SK-N-DZ (cell line): ENCODE data around the gene C1QTNF7. TPM values are rescaled to one million over a fixed set of nuclear protein-coding genes. Genes with fewer than 3 reads are reported as not detected.

Experiments
- DNase-seq: peaks from one replicate; pipeline ENCODE4 v3.0.0-alpha.2; 2015; ENCODE audit warnings: low spot score
- polyA plus RNA-seq, 2 experiments: library from polyadenylated mRNA; depleted of rRNA; stranded (reverse); fragments of >200 nt; gene quantifications; 2 replicates each; pipeline ENCODE4 v1.2.3, GENCODE V29; 2014

The C1QTNF7 gene, protein sequence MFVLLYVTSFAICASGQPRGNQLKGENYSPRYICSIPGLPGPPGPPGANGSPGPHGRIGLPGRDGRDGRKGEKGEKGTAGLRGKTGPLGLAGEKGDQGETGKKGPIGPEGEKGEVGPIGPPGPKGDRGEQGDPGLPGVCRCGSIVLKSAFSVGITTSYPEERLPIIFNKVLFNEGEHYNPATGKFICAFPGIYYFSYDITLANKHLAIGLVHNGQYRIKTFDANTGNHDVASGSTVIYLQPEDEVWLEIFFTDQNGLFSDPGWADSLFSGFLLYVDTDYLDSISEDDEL
- not detected in 2 replicates for polyA plus RNA-seq (2014; cell fraction: cytosol; rRNA removed)
- not detected in 2 replicates for polyA plus RNA-seq (2014; cell fraction: nucleus; rRNA removed)

- DNase-seq, result no peak
These were observed at the start of gene C1QTNF7 for GRCh38 chr4:15427701-15428100. Gene C1QTNF7, plus strand, starts transcription at chr4:15428033. Its CDS starts 7,711 bp downstream, at chr4:15435744.

DNA sequence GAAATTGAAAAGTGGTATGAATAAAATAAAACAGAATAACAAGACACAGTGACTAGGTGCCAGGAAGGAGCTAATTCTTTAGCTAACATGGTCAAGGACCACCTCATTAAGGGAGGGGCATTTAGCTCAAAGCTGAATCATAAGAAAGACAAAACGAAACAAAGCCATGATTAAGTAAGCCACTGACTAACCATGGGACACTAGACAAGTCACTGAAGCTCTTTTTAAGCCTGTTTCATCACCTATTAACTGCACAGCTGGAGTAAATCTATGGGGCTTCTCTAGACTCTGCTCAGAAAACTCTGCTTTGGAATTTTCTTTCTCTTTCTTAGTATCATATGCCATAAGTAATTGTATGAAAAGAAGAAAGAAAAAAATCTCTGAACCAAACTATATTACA lies 49.8 kb upstream of the C1QTNF7 start:
- no peak for DNase-seq

GRCh38 chr4:15378493-15378892 lies 49.3 kb upstream of the C1QTNF7 start:
- DNase-seq, result no peak

- no peak for DNase-seq
These were observed 46.0 kb upstream of the C1QTNF7 start for GRCh38 chr4:15381806-15382338.

- no peak for DNase-seq
These were observed 45.1 kb upstream of the C1QTNF7 start for GRCh38 chr4:15382669-15383273.

DNA sequence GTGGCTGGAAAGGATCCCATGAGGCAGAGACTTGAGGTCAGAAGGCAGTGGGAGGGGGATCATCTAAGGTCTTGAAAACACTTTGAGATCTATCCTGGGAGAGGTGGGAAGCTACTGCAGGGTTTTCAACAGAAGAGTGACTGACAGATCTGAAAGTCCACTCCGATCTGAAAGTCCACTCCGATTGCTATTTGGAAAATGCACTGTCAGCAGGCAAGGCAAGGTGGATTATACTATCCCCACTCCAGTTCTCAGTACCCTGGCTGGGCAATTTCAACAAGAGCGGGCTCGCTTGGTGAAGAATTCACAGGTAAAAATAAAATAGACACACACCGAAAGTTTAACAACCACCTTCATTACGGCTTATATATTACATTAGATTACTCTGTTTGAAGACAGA lies 42.3 kb upstream of the C1QTNF7 start:
- DNase-seq, result no peak

DNA sequence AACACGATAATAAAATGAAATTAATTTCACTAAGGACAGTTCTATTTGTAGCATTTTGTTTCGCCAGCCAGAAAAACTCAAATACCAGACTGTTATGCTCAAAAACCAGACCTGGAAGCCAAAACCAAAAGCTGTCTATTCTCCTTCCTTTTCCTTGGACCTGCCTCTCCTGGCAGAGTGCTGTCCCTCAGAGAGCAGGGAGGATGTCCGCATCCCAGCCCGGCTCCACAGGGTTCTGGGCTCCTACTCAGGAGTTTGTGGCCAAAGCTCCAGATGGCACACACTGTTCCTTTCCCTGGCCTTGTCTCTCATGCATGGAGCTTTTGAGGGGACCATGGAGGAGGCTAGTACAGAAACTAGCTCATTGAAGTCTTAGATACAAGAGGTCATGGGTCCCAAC lies 41.9 kb upstream of the C1QTNF7 start:
- no peak for DNase-seq

DNA sequence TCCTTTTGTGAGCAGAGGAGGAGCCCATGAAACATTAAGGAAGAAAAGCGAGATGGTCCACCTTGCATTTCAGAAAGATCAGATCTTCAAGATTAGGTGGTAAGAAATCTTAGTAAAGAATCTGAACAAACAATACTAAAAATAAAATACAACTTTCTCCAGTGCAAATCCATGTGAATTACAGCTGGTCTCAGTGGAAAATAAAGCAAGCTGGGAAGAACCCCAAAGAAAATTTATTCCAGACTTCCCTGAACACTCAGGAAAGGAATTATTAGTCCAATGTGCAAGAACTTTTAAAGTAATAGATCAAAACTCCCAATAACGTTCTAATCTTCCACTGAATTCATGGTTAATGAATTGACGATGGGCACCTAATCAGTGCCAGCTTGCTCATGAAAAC lies 37.3 kb upstream of the C1QTNF7 start:
- DNase-seq, result no peak

- DNase-seq, result no peak
These were observed 35.6 kb upstream of the C1QTNF7 start for GRCh38 chr4:15392053-15392805.

- DNase-seq, result no peak
These were observed 32.5 kb upstream of the C1QTNF7 start for GRCh38 chr4:15395311-15395710.

GRCh38 chr4:15396157-15396800 lies 31.6 kb upstream of the C1QTNF7 start:
- DNase-seq, result peak; percentile 64

GRCh38 chr4:15398001-15398400 lies 29.8 kb upstream of the C1QTNF7 start:
- no peak for DNase-seq

- DNase-seq, result no peak
These were observed 29.1 kb upstream of the C1QTNF7 start for GRCh38 chr4:15398732-15399131.

DNA sequence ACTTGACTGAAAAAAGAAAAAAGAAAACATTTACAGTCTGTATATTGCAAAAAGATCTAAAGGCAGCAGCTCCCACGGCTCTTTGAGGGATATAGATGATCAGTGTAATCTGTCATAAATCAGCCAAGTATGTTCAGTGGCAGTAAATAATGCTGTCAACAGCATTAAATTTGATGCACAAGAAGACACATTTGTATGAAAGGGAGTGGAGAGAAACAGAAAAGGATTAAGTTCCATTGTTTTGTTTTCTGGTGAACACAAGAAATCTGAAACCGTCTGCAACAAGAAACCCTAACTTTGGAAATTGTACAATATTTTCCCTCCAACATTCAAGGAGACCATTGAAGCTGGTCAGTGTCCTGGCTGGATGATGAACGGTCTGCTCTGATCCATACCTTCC lies 27.6 kb upstream of the C1QTNF7 start:
- DNase-seq, result no peak

GRCh38 chr4:15400981-15401671 lies 26.7 kb upstream of the C1QTNF7 start:
- DNase-seq, result no peak

DNA sequence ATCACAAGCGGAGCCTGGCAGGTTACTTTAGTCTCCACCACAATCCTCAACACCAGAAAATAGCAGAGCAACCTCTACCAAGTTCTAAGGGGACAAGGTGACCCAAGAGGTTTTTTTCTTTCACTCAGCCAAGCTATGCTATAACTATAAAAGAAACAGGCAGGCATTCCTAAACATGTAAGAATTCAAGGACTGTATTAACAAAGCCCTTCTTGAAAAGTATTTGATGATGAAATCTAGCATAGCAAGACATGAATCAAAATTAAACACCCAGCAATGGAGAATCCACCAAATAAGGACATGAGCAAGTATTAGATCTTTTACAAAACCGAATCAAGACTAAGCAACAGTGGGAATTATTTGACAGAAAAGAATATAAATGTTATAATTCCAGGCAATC lies 25.7 kb upstream of the C1QTNF7 start:
- no peak for DNase-seq

GRCh38 chr4:15402974-15403373 lies 24.9 kb upstream of the C1QTNF7 start:
- DNase-seq, result no peak

- DNase-seq, result peak; percentile 39
These were observed 22.8 kb upstream of the C1QTNF7 start for GRCh38 chr4:15405018-15405417.

DNA sequence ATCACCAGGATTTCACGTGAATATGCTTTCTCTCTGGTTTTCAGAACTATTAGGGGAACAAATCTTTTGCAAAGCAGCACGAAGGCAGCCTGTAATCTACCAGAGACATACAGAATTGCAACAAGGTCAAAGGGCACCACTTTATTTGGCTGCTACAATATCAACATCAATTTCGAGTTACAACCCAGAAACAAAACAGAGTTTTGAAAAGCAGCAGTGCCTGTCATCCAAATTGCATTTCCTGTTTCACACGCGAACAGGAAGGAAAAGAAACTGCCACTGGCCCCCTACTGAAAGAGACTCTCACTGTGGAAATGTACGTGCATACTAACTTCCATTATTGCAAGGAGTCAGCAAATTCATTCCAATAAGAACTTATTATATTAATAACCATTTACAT lies 17.1 kb upstream of the C1QTNF7 start:
- peak; percentile 92 for DNase-seq

DNA sequence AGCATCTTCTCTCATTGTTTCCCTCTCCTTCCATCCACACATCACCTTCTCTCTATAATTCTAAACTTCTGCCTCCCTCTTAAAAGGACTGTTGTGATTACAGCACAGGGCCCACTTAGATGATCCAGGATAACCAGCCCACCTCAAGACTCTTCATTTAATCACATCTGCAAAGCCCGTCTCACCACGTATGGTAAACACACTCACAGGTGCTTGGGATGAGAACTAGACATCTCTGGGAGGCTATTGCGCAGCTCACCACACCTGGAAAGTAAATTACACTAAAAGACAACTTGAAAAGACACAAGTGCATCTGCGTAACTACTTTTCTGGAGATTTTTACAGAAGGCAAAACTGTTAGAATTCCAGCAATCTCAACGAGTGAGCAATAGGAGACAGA lies 15.4 kb upstream of the C1QTNF7 start:
- no peak for DNase-seq

- DNase-seq, result no peak
These were observed 14.7 kb upstream of the C1QTNF7 start for GRCh38 chr4:15413010-15413622.
